ENCODE measurements around the gene HDAC11.

HDAC11 gene

GRCh38 chr3:13535526-13535875, 55.4 kb downstream of the HDAC11 start:
- no peaks in the 10 kb centered on the region for H3K36me3 ChIP-seq (ENCODE audit: insufficient read depth, low read length)
- no peak overlapping the region for H3K9ac ChIP-seq (ENCODE audit: low read length)
- H3K27ac ChIP-seq (ENCODE audit: low read depth, low read length): no peak overlapping the region
- no peaks in the 10 kb centered on the region for H3K27me3 ChIP-seq (ENCODE audit: control insufficient read depth in 1 of 2, insufficient read depth in 2 of 2, low read length in 2 of 2)
- no peaks in the 10 kb centered on the region for H3K9me3 ChIP-seq (ENCODE audit: low read length)
- no peak overlapping the region for H3K4me3 ChIP-seq (ENCODE audit: low read depth in 1 of 2, low read length in 2 of 2)
- peaks cover 3% of the 10 kb centered on the region for H3K4me1 ChIP-seq (ENCODE audit: insufficient read depth, low read length)

GRCh38 chr3:13535905-13536304, 55.8 kb downstream of the HDAC11 start:
- Histone ChIP-seq H3K4me3 (ENCODE audit: low read depth in 1 of 2, low read length in 2 of 2) (no peak overlapping the region), H3K36me3 (ENCODE audit: insufficient read depth, low read length) (no peaks in the 10 kb centered on the region), H3K27me3 (ENCODE audit: control insufficient read depth in 1 of 2, insufficient read depth in 2 of 2, low read length in 2 of 2) (no peaks in the 10 kb centered on the region), H3K27ac (ENCODE audit: low read depth, low read length) (no peak overlapping the region), H3K9me3 (ENCODE audit: low read length) (no peaks in the 10 kb centered on the region), H3K9ac (ENCODE audit: low read length) (no peak overlapping the region), H3K4me1 (ENCODE audit: insufficient read depth, low read length) (peaks cover 3% of the 10 kb centered on the region)

GRCh38 chr3:13536432-13536831, 56.3 kb downstream of the HDAC11 start:
- Histone ChIP-seq H3K27me3 (ENCODE audit: control insufficient read depth in 1 of 2, insufficient read depth in 2 of 2, low read length in 2 of 2) (no peaks in the 10 kb centered on the region), H3K4me3 (ENCODE audit: low read depth in 1 of 2, low read length in 2 of 2) (no peak overlapping the region), H3K9me3 (ENCODE audit: low read length) (no peaks in the 10 kb centered on the region), H3K36me3 (ENCODE audit: insufficient read depth, low read length) (no peaks in the 10 kb centered on the region), H3K4me1 (ENCODE audit: insufficient read depth, low read length) (peaks cover 3% of the 10 kb centered on the region), H3K9ac (ENCODE audit: low read length) (no peak overlapping the region), H3K27ac (ENCODE audit: low read depth, low read length) (no peak overlapping the region)

GRCh38 chr3:13536832-13537231, 56.7 kb downstream of the HDAC11 start:
- no peak overlapping the region for H3K27ac ChIP-seq (ENCODE audit: low read depth, low read length)
- H3K36me3 ChIP-seq (ENCODE audit: insufficient read depth, low read length): no peaks in the 10 kb centered on the region

GRCh38 chr3:13537244-13537908, 57.3 kb downstream of the HDAC11 start:
- Histone ChIP-seq H3K4me1 (ENCODE audit: insufficient read depth, low read length) (peaks cover 3% of the 10 kb centered on the region), H3K27ac (ENCODE audit: low read depth, low read length) (no peak overlapping the region)

More at GRCh38 chr3:13536832-13537231, 56.7 kb downstream of the HDAC11 start:
- no peaks in the 10 kb centered on the region for H3K27me3 ChIP-seq (ENCODE audit: control insufficient read depth in 1 of 2, insufficient read depth in 2 of 2, low read length in 2 of 2)
- H3K4me3 ChIP-seq (ENCODE audit: low read depth in 1 of 2, low read length in 2 of 2): no peak overlapping the region
- no peak overlapping the region for H3K9ac ChIP-seq (ENCODE audit: low read length)
- H3K4me1 ChIP-seq (ENCODE audit: insufficient read depth, low read length): peaks cover 3% of the 10 kb centered on the region
- H3K9me3 ChIP-seq (ENCODE audit: low read length): no peaks in the 10 kb centered on the region

GRCh38 chr3:13537909-13538296, 57.8 kb downstream of the HDAC11 start:
- H3K27ac ChIP-seq (ENCODE audit: low read depth, low read length): no peak overlapping the region

More at GRCh38 chr3:13537244-13537908, 57.3 kb downstream of the HDAC11 start:
- no peaks in the 10 kb centered on the region for H3K27me3 ChIP-seq (ENCODE audit: control insufficient read depth in 1 of 2, insufficient read depth in 2 of 2, low read length in 2 of 2)
- H3K36me3 ChIP-seq (ENCODE audit: insufficient read depth, low read length): no peaks in the 10 kb centered on the region
- H3K4me3 ChIP-seq (ENCODE audit: low read depth in 1 of 2, low read length in 2 of 2): no peak overlapping the region
- no peak overlapping the region for H3K9ac ChIP-seq (ENCODE audit: low read length)
- H3K9me3 ChIP-seq (ENCODE audit: low read length): no peaks in the 10 kb centered on the region

GRCh38 chr3:13538520-13539291, 58.6 kb downstream of the HDAC11 start:
- H3K36me3 ChIP-seq (ENCODE audit: insufficient read depth, low read length): no peaks in the 10 kb centered on the region
- no peak overlapping the region for H3K9ac ChIP-seq (ENCODE audit: low read length)
- H3K27ac ChIP-seq (ENCODE audit: low read depth, low read length): no peak overlapping the region
- H3K4me1 ChIP-seq (ENCODE audit: insufficient read depth, low read length): peaks cover 3% of the 10 kb centered on the region
- no peaks in the 10 kb centered on the region for H3K27me3 ChIP-seq (ENCODE audit: control insufficient read depth in 1 of 2, insufficient read depth in 2 of 2, low read length in 2 of 2)
- no peak overlapping the region for H3K4me3 ChIP-seq (ENCODE audit: low read depth in 1 of 2, low read length in 2 of 2)
- H3K9me3 ChIP-seq (ENCODE audit: low read length): no peaks in the 10 kb centered on the region

More at GRCh38 chr3:13537909-13538296, 57.8 kb downstream of the HDAC11 start:
- H3K27me3 ChIP-seq (ENCODE audit: control insufficient read depth in 1 of 2, insufficient read depth in 2 of 2, low read length in 2 of 2): no peaks in the 10 kb centered on the region
- no peaks in the 10 kb centered on the region for H3K9me3 ChIP-seq (ENCODE audit: low read length)
- H3K36me3 ChIP-seq (ENCODE audit: insufficient read depth, low read length): no peaks in the 10 kb centered on the region
- H3K4me3 ChIP-seq (ENCODE audit: low read depth in 1 of 2, low read length in 2 of 2): no peak overlapping the region
- H3K4me1 ChIP-seq (ENCODE audit: insufficient read depth, low read length): peaks cover 3% of the 10 kb centered on the region
- no peak overlapping the region for H3K9ac ChIP-seq (ENCODE audit: low read length)

- Histone ChIP-seq H3K4me1 (ENCODE audit: insufficient read depth, low read length) (peaks cover 3% of the 10 kb centered on the region), H3K4me3 (ENCODE audit: low read depth in 1 of 2, low read length in 2 of 2) (no peak overlapping the region), H3K27ac (ENCODE audit: low read depth, low read length) (no peak overlapping the region), H3K9me3 (ENCODE audit: low read length) (no peaks in the 10 kb centered on the region), H3K9ac (ENCODE audit: low read length) (no peak overlapping the region), H3K36me3 (ENCODE audit: insufficient read depth, low read length) (no peaks in the 10 kb centered on the region), H3K27me3 (ENCODE audit: control insufficient read depth in 1 of 2, insufficient read depth in 2 of 2, low read length in 2 of 2) (no peaks in the 10 kb centered on the region)
Measured at GRCh38 chr3:13539292-13539638, 59.2 kb downstream of the HDAC11 start.

GRCh38 chr3:13539671-13540070, 59.6 kb downstream of the HDAC11 start:
- no peaks in the 10 kb centered on the region for H3K9me3 ChIP-seq (ENCODE audit: low read length)
- no peaks in the 10 kb centered on the region for H3K36me3 ChIP-seq (ENCODE audit: insufficient read depth, low read length)
- no peaks in the 10 kb centered on the region for H3K27me3 ChIP-seq (ENCODE audit: control insufficient read depth in 1 of 2, insufficient read depth in 2 of 2, low read length in 2 of 2)
- peaks cover 3% of the 10 kb centered on the region for H3K4me1 ChIP-seq (ENCODE audit: insufficient read depth, low read length)
- no peak overlapping the region for H3K9ac ChIP-seq (ENCODE audit: low read length)
- H3K4me3 ChIP-seq (ENCODE audit: low read depth in 1 of 2, low read length in 2 of 2): no peak overlapping the region
- no peak overlapping the region for H3K27ac ChIP-seq (ENCODE audit: low read depth, low read length)

GRCh38 chr3:13540297-13540995, 60.3 kb downstream of the HDAC11 start:
- Histone ChIP-seq H3K27ac (ENCODE audit: low read depth, low read length) (no peak overlapping the region), H3K4me1 (ENCODE audit: insufficient read depth, low read length) (peaks cover 3% of the 10 kb centered on the region)

GRCh38 chr3:13541691-13542090, 61.6 kb downstream of the HDAC11 start:
- Histone ChIP-seq H3K9ac (ENCODE audit: low read length) (no peak overlapping the region), H3K4me3 (ENCODE audit: low read depth in 1 of 2, low read length in 2 of 2) (no peak overlapping the region), H3K9me3 (ENCODE audit: low read length) (no peaks in the 10 kb centered on the region), H3K27me3 (ENCODE audit: control insufficient read depth in 1 of 2, insufficient read depth in 2 of 2, low read length in 2 of 2) (no peaks in the 10 kb centered on the region), H3K27ac (ENCODE audit: low read depth, low read length) (no peak overlapping the region), H3K36me3 (ENCODE audit: insufficient read depth, low read length) (no peaks in the 10 kb centered on the region), H3K4me1 (ENCODE audit: insufficient read depth, low read length) (peaks cover 3% of the 10 kb centered on the region)

More at GRCh38 chr3:13540297-13540995, 60.3 kb downstream of the HDAC11 start:
- H3K27me3 ChIP-seq (ENCODE audit: control insufficient read depth in 1 of 2, insufficient read depth in 2 of 2, low read length in 2 of 2): no peaks in the 10 kb centered on the region
- H3K9ac ChIP-seq (ENCODE audit: low read length): no peak overlapping the region
- H3K9me3 ChIP-seq (ENCODE audit: low read length): no peaks in the 10 kb centered on the region
- no peaks in the 10 kb centered on the region for H3K36me3 ChIP-seq (ENCODE audit: insufficient read depth, low read length)
- no peak overlapping the region for H3K4me3 ChIP-seq (ENCODE audit: low read depth in 1 of 2, low read length in 2 of 2)
